ENCODE data around the gene FAM76B. TPM values are rescaled to one million over a fixed set of nuclear protein-coding genes. Genes with fewer than 3 reads are reported as not detected.

FAM76B gene
- total and polyA plus RNA-seq, 8 donors = 4.0 to 207 (median 33.6) TPM

DNA sequence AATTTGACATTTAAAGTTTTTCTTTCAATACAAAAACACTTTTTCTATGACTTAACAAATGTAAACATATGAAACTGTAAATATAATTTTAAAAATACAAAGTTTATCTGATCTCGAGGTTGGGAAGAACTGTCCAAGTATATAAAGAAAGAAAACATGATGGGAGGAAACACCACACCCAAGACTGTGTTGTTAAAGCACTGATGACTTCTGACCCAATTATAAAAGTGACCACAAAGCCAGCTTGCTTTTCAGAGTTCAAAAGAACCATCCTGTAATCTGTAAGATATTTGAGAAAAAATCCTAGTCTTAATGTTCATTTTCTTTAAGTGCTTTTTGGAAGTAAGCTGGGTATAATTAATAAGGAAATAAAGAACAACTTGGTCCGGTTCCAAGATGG lies 16.3 kb upstream of the FAM76B start:
- no peak for DNase-seq
- intact Hi-C loops (cut with DNase I; ENCODE audit: low total_unique reads) = no loop called here

DNA sequence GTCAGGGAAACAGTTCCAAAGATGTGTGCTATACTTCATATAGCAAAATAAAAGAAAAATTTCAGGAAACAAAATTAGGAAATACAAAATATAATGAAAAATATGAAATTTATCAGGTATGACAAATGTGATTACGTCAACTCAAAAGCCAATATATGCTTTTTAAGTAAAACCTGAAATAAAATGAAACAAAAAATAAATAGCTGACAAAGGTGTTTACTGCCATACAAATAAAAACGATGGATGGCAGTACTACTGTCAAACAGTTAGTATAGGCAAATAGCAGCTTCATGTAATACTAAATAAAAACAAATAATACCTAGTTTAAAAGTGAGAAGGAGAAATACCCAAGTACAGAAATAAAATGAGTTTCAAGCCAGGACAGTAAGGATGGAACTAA lies 14.4 kb upstream of the FAM76B start:
- TF ChIP-seq, protein P1, sequence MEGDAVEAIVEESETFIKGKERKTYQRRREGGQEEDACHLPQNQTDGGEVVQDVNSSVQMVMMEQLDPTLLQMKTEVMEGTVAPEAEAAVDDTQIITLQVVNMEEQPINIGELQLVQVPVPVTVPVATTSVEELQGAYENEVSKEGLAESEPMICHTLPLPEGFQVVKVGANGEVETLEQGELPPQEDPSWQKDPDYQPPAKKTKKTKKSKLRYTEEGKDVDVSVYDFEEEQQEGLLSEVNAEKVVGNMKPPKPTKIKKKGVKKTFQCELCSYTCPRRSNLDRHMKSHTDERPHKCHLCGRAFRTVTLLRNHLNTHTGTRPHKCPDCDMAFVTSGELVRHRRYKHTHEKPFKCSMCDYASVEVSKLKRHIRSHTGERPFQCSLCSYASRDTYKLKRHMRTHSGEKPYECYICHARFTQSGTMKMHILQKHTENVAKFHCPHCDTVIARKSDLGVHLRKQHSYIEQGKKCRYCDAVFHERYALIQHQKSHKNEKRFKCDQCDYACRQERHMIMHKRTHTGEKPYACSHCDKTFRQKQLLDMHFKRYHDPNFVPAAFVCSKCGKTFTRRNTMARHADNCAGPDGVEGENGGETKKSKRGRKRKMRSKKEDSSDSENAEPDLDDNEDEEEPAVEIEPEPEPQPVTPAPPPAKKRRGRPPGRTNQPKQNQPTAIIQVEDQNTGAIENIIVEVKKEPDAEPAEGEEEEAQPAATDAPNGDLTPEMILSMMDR (IDR thresholded peaks at IDR 0.05) = no peak
- TF ChIP-seq POLR2A (IDR thresholded peaks at IDR 0.05) = no peak
- TF ChIP-seq EP300 (IDR thresholded peaks at IDR 0.05) = no peak
- TF ChIP-seq POLR2AphosphoS5 (IDR thresholded peaks at IDR 0.05) = no peak
- H3K36me3 ChIP-seq = peaks cover 11 to 55% (median 52%) of the 10 kb centered on the region in 4 donors
- no peaks in the 10 kb centered on the region for H3K9me3 ChIP-seq
- WGBS, 5 donors = 91 to 99% (median 97%) methylated on average over 2 of the region's 2 CpGs
- DNase-seq = no peak
- H3K27ac ChIP-seq = no peak overlapping the region
- H3K4me1 ChIP-seq = peaks cover 0 to 3% (median 0%) of the 10 kb centered on the region in 4 donors
- no peaks in the 10 kb centered on the region for H3K27me3 ChIP-seq
- no peak overlapping the region for H3K4me3 ChIP-seq
- intact Hi-C loops (cut with DNase I; ENCODE audit: low total_unique reads) = no loop called here

More for the DNA sequence above, 16.3 kb upstream of the FAM76B start:
- WGBS, 5 donors = 71 to 81% (median 74%) methylated on average over 2 of the region's 2 CpGs
- TF ChIP-seq EP300 (IDR thresholded peaks at IDR 0.05) (no peak), POLR2A (IDR thresholded peaks at IDR 0.05) (no peak), POLR2AphosphoS5 (IDR thresholded peaks at IDR 0.05) (no peak)
- TF ChIP-seq, protein P1 (IDR thresholded peaks at IDR 0.05) = no peak
- H3K27ac ChIP-seq = no peak overlapping the region
- no peak overlapping the region for H3K4me3 ChIP-seq
- H3K36me3 ChIP-seq = peaks cover 7 to 36% (median 34%) of the 10 kb centered on the region in 4 donors
- no peaks in the 10 kb centered on the region for H3K9me3 ChIP-seq
- H3K4me1 ChIP-seq = peaks cover 0 to 3% (median 0%) of the 10 kb centered on the region in 4 donors
- H3K27me3 ChIP-seq = no peaks in the 10 kb centered on the region

DNA sequence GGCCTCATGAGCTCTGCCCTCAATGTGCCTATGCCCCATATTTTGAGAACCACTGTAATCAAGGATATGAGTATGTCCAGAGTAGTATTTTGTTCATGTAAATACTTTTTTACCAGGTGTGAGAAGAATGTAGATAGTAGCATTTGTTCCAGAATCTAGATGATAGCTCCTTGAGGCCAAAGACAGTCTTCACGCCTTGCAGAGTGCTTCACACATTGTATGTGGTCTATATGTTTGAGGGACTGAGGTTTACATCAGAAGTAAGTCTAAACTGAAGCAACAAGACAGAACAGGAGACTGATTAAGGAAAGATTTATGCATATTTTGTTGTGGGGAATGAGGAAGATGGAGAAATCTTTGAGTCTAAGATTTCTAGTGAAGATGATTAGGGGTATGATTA lies 13.2 kb upstream of the FAM76B start:
- no peak for DNase-seq
- Histone ChIP-seq H3K27me3 (no peaks in the 10 kb centered on the region), H3K9me3 (no peaks in the 10 kb centered on the region), H3K4me3 (no peak overlapping the region), H3K27ac (no peak overlapping the region), H3K4me1 (peaks cover 0 to 3% (median 0%) of the 10 kb centered on the region in 4 donors), H3K36me3 (peaks cover 11 to 55% (median 52%) of the 10 kb centered on the region in 4 donors)
- no peak for TF ChIP-seq POLR2A (IDR thresholded peaks at IDR 0.05)
- TF ChIP-seq, protein P1 (IDR thresholded peaks at IDR 0.05) = no peak
- TF ChIP-seq POLR2AphosphoS5 (IDR thresholded peaks at IDR 0.05) = no peak
- no peak for TF ChIP-seq EP300 (IDR thresholded peaks at IDR 0.05)
- 93 to 98% (median 98%) methylated on average over 1 of the region's 1 CpG for WGBS, 5 donors
- intact Hi-C loops (cut with DNase I; ENCODE audit: low total_unique reads) = no loop called here

DNA sequence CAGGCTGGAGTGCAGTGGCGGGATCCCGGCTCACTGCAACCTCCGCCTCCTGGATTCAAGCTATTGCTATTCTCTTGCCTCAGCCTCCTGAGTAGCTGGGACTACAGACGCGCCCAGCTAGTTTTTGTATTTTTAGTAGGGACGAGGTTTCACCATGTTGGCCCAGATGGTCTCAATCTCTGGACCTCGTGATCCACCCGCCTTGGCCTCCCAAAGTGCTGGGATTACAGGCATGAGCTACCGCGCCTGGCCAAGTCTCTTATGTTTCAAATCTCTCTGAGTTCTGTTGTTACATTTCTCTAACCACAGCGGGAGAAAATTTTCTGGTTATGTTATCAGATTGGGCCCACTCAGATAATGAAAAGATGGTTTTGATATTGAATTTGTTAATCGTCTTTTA lies 10.9 kb upstream of the FAM76B start:
- intact Hi-C loops (cut with DNase I; ENCODE audit: low total_unique reads) = no loop called here
- Histone ChIP-seq H3K4me1 (no peaks in the 10 kb centered on the region), H3K27ac (no peak overlapping the region), H3K4me3 (no peak overlapping the region), H3K9me3 (no peaks in the 10 kb centered on the region), H3K27me3 (no peaks in the 10 kb centered on the region), H3K36me3 (peaks cover 4 to 42% (median 40%) of the 10 kb centered on the region in 4 donors)
- WGBS, 5 donors = 93 to 97% (median 96%) methylated on average over 12 of the region's 12 CpGs
- TF ChIP-seq POLR2AphosphoS5 (IDR thresholded peaks at IDR 0.05) = no peak
- TF ChIP-seq POLR2A (IDR thresholded peaks at IDR 0.05) = no peak
- TF ChIP-seq EP300 (IDR thresholded peaks at IDR 0.05) = no peak
- TF ChIP-seq, protein P1 (IDR thresholded peaks at IDR 0.05) = no peak
- DNase-seq = no peak

Measured in stomach (tissue), 9 donors.